Myocyte (in vitro differentiated cells): Measurements from ENCODE around the gene MEF2C. TPM values are rescaled to one million over a fixed set of nuclear protein-coding genes. Genes with fewer than 3 reads are reported as not detected.
"Not testable (repeated sequence)": the region's sequence is repeated elsewhere in the genome, so short reads cannot be mapped to it uniquely, and the experiment has no call there.

Source experiments
- DNase-seq: peaks from one replicate; pipeline ENCODE4 v3.0.0-alpha.2; 2012; ENCODE audit warnings: low read depth
- total RNA-seq: library from RNA; depleted of rRNA; stranded (reverse); fragments of >200 nt; gene quantifications from 2 replicates; pipeline ENCODE4 v1.2.3, GENCODE V29; 2014

The MEF2C gene
- total RNA-seq, 1 donor from 2014 or later, result 364 TPM

DNA sequence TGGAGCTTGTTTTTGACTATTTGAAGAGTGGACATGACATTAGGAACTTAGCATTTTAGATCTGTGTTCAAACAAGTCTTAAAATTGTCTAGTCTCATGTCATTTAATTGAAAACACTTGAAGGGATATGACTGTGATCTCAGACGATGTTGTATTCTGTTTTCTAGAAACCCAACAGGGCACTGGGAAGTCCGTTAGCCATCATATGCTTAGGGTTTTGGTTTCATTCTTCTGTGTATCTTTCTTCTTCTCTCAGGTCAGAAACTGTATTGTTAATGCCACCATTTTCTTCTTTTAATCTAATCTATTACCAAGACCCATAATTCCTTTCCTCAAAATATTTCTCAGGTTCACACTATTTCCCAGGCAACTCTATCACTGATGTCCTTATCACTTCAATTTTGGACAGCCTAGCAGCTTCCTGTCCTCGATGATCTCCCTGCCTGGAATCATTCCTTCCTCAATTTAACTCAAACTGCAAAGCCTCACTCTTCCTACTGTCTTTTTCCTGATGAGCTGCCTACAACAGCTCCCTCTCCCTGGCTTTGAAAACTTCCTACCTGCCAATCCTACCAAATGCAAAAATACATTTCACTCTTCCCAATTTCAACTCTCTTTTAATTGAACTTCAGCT, 77.7 kb downstream of the MEF2C start:
- DNase-seq, result no peak

DNA sequence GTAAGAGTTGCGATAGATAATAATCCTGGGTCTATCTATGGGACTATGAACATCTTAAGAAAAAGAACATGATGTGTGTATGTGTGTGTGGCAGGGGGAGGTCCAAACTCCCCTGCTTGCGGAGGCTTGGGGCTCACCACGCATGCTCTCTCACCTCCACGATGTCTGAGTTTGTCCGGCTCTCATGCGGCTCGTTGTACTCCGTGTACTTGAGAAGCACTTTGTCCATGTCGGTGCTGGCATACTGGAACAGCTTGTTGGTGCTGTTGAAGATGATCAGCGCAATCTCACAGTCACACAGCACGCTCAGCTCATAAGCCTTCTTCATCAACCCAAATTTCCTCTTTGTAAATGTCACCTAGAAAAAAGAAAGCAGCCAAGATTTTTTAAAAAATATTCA, 78.5 kb downstream of the MEF2C start:
- no peak for DNase-seq

DNA sequence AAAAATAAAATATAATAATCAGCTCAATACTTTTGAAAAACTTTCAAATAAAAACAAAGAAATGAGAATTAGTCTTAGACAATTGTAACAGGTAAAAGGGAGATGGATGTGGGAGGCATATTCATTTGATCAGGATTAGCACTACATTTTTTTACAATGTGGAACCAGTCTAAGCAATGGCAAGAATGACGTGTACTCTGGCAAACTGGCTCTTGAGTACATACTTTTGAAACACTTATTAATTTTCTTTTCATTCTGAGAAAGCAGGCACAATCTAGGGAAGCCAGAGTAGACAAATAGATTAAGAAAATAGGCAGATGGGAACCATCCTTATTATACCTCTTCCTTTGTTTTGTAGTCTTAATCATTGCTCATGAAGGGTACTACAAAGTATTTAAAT, 79.7 kb downstream of the MEF2C start:
- DNase-seq, result no peak

DNA sequence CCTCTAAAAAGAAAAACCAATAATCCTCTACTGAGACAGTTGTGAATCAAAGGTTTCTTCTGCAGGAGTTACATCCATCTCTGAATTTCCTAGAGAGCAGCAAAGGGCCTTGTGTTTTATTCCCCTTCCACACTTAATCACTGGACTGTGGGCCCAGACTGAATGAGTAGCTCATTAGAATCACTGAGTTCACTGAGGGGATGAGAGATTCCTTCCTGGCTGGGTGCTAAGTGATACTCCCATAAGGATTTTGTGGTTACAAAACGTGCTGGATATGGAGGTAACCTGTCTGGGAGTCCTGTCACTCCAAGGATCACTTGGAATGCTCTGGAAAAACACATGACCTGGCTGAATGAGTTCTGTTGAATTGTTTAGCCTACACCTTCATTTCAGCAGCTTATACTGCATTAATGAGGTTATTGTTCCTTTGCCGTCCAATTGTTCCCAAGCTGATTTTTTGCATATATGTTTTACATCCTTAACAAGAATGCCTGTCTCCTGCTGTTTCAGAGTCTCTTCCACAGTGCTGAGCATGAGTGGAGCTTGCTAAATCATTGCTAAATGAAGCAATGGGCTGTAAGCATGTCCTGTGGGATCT, 82.9 kb downstream of the MEF2C start:
- no peak for DNase-seq

DNA sequence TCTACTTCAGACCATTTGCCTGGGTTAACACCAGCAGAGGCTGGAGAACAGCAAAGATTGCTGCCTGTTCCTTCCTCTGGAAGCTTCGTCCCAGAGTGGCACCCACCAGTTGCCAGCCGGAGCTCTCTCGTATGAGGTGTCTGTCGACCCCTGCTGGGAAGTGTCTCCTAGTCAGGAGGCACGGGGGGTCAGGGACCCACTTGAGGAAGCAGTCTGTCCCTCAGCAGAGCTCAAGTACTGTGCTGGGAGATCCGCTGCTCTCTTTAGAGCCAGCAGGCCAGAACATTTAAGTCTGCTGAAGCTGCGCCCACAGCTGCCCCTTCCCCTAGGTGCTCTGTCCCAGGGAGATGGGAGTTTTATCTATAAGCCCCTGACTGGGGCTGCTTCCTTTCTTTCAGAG, 84.1 kb downstream of the MEF2C start:
- not testable (repeated sequence) for DNase-seq

DNA sequence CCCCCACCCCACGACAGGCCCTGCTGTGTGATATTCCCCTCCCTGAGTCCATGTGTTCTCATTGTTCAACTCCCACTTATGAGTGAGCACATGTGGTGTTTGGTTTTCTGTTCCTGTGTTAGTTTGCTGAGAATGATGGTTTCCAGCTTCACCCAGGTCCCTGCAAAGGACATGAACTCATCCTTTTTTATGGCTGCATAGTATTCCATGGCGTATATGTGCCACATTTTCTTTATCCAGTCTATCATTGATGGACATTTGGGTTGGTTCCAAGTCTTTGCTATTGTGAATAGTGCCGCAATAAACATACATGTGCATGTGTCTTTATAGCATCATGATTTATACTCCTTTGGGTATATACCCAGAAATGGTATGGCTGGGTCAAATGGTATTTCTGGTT, 89.2 kb downstream of the MEF2C start:
- not testable (repeated sequence) for DNase-seq

DNA sequence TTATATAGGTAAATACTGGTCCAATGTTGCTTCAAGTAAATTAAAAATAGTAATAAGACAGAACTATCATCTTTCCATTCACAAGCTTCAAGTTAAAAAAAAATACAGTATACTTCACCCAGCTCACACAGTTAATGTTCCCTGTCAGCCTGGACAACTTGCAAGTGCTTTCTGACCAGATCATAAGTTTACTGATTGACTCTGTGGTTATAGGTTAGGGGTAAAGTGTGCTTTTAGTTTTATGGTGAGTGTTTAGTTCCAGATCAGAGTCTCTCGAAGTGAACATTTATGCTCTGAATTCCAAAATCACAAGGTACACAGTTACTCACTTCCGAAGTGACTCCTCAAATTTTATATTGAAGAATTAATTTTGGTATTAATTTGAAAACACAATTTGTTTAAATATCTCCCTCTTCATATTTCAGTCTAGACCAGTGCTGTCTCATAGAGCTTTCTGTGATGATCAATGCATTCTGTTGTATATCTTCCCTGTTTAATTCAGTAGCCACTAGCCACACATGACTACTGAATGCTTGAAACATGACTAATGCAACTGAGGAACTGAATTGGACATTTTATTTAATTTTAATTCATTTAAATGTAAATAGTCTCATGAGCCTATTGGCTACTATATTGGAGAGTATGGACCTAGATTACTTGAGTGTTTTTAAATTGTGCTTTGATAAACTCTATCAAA, 90.7 kb downstream of the MEF2C start:
- DNase-seq, result no peak

DNA sequence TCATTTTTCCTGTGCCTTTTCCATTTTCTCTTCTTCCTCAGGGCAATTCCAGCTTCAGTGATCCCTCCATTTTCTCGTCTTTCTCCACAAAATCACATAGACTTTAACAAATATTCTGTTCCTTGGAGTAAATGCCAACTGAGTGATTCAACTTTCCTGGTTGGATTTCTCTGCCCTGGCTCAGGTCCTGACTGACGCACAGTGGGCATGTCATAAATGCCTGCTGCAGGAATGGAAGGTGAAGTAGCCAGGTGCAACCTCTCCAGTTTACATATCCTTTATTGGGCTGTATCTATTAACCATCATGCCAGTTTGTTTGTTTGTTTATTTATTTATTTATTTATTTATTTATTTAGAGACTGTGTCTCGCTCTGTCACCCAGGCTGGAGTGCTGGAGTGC, 95.1 kb downstream of the MEF2C start:
- DNase-seq, result no peak

DNA sequence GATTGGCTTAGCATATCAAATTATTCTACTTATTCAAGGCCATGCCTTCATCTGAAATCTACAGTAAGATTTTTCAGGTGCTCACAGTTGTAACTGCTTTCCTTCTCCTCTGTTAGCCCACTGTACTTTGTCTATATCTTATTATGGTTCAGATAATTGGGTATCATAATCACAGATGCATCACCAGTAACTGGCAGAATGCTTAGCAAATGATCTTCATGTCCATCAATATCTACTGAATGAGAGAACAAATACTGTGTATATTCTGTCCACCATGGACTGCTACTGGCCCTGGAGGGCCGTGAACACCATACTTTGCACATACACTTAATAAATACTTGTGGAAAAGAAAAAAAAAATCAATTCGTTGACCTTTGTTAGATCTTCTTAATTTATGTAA, 96.2 kb downstream of the MEF2C start:
- no peak for DNase-seq

DNA sequence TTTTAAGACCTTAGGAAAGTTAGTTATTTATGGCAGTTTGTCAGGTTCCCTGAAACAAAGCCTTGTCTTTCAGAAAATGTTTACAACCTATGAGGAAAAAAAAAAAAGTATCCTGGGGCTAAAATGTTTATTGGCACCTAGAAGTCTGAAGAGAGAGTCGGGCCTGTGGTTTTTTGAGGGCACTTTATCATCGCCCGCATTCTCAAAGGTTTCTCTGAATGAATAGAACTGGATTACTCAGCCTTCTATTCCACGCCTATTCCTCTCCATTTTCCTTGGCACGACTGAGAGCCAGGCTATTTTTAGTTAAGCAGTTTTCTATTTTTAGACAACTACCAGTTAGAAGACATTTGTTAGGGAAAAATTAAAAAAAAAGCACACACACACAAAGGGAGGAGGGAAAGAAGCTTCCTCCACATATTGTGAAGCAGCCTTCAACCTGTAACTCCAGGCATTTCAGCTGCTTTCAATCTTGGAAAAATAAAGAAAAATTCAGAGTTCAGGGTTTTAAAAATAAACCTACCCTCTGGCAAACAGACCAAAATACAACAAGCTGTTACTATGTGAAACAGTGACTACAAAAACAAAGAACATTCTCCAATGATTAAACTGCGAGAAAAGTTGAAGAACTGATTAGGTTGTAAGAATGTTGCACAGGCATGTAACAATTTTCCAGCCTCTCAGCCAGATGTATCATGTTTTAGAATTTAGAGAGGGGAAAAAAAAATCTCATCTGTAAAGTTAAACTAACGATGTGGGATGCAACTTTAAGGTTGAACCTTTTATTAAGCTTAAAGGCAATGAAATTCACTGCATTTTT, 97.0 kb downstream of the MEF2C start:
- peak; percentile 94 for DNase-seq

DNA sequence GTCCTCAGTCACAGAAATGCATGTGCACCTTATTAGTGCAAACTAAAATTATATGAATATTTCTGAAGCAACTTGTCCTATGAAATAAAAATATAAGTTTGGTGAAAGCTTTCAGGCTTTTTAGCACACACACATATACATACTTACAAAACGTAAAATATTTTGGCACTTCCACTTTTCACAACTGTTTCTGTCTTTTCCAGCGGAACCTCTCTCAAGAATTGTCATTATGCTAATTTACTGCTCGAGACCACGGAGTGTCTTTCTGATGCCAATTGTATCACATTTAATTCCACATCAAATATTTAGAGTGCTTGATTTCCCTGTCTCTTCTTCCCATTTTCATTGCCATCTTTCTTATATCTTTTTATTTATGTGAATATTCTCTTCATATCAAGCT, 100.4 kb downstream of the MEF2C start:
- DNase-seq, result no peak

DNA sequence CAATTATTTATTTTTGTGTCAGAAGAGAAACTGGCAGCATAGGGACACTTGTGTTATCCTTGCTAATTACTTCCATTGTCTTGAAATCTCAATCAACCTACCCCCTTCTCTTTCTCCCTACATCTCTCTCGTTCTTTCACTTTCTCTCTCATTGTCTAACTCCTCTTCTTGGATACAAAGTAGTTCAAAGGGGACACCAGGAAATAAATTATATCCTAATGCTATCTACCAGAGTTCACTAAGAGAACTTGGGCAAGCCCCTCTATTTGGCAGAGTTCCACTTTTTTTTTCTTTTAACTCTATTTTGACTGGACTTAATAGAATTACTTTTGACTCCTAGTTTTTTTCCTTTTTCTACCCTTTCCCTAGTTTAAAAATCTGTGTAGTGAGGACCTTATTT, 102.2 kb downstream of the MEF2C start:
- DNase-seq, result no peak

DNA sequence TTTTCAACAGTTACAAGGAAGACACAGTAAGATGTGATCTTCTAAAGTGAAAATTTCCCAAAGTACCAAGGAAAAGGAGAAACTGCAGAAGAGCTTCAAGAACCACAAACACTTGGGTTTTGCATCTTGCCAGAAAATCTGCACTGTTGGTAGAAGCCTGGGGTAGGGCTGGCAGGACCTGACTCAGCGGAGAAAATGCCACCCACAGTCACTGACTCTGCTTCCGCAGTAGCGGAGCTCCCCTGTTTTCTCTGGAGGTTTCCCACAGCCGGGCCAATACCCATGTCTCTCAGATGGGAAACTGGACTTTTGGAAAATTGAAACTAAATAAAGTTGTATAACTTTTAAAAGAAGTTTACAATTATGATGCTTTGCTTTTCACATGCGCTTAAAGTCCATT, 104.2 kb downstream of the MEF2C start:
- DNase-seq, result no peak

DNA sequence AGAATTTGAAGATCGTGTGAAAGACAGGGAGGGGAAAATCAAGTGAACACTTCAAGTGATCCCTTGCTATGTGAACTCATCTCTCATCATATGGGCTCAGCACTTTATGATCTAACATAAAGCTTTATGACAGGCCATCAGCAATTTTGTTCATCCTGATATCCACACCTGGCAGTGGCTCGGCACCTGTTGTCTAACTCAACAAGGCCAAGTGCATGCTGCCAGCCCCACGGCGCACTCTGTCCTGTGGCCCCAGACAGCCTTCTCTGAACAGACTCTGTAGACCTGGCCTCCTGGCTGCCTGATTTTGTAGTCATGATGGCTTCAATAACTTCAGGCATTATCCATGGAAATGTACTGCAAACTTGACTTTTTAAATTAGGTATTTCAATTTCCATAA, 106.3 kb downstream of the MEF2C start:
- DNase-seq, result no peak

DNA sequence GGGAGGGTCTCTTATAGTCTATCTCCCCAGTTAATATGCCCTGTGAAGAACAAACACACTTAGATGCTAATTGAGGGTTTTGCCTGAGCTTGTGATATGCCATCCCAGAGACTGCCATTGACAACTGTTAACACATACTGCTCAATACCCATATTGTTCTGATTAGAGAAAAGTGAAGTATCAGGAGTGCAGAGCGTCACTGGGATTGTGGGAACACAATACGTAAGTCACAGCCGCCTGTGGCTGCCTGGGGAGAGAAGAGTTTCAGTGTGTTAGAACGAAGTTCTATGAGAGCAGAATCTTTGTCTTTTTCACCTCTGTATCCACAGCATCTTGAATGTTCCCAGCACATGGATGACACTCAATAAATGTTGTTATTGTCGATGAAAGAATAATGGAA, 110.2 kb downstream of the MEF2C start:
- DNase-seq, result no peak

DNA sequence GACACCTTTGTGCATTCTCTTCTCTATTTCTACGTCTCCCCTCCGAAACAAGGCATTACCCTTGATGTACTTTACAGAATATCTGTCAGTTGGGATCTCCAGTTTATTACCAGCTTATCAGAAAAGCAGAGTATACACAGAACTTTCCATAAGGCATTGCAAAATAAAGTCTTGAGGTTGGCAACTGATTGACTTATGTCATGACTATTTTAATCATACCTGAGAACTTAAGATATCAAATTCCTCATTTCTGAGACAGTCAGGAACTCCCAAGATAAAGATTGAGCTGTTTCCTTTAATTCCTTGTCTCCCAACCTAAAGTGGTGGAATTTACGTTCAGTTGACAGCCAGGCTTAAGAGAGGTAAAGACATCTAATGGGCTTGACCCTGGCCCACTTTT, 110.9 kb downstream of the MEF2C start:
- DNase-seq, result no peak

DNA sequence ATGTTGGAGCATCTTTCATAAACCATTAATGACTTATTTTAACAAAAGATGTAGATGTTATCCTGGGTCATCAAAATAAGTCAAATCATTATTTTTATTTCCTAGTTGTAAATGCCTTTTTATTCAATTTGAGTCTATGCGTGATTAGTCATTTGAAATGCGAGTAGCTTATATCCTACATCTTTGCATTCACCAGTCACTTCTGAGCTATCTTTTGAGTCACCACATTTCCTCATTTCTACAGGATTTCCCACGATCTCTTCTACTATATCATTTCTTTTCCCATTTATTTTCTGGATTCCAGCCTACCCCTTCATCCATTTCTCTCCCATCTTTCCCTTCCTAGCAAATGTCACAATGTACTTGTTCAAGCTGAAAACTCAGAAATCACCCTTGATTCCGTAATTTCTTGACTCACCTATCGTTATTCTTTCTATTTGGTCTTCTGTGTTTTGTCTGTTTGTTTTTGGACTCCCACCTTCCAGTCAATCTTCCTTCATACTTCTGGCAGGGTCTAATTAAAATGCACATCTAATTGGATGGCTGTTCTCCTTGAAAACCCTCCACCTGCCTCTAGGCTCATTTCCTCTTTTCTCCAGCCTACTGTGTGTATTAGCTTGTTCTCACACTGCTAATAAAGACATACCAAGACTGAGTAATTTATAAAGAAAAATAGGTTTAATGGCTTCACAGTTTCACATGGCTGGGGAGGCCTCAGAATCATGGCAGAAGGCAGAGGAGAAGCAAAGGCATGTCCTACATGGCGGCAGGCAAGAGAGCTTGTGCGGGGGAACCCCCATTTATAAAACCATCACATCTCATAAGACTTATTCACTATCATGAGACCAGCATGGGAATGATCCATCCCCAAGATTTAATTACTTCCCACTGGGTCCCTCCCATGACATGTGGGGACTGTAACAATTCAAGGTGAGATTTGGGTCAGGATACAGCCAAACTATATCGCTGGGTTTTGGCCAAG, 112.4 kb downstream of the MEF2C start:
- no peak for DNase-seq

DNA sequence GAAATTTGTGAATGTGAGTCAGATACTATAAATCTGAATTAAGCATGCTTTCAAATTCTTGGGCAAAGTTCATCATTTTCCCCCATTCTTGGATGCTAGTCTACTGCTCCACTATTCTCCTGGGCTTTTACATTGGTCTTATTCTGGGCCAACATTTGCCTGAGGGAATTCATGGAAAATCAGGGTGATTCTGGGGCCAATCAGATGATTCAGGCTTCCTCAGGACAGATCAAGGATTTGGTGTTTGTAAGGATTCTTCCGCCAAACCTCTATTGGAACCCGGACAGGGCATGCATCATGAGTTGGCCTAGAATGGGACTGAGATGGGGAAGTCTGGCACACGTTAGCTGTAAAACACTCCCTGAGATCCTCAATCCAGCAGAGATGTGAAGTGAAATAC, 113.8 kb downstream of the MEF2C start:
- no peak for DNase-seq

DNA sequence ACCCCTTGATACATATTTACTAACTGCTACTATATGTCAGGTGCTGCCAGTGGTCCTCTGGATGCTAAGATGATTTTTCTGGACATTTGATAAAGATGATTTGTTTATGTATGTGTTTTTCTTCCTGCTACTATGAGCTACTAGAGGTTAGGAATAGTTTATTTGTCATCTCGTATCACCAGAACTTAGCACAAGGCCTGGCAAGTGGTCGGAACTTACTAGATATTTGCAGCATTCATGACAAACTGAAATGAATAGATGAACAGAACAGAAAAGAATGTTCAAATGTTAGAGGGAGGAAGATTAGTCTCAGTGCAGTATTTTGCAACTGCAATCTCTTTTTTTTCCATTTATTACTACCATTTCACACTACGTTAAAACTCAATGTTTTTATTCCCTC, 114.6 kb downstream of the MEF2C start:
- DNase-seq, result no peak

DNA sequence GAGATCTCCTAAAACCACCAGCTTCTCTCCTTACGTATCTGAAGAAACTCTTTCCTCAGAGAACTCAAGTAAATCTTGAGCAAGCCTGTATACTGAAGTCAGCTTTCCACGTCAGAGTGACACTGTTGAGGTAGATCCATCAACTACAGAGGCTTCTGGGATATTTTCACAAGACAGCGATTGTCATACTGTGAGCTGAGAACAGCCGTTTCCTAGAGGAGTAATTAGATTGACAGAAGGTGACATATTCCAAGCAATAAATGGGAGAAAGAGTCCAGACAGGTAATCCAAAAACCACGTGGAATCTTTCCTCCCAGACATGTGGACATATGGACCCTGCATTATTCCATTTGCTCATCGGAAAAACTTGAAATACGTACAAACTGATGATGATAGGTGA, 117.2 kb downstream of the MEF2C start:
- no peak for DNase-seq

DNA sequence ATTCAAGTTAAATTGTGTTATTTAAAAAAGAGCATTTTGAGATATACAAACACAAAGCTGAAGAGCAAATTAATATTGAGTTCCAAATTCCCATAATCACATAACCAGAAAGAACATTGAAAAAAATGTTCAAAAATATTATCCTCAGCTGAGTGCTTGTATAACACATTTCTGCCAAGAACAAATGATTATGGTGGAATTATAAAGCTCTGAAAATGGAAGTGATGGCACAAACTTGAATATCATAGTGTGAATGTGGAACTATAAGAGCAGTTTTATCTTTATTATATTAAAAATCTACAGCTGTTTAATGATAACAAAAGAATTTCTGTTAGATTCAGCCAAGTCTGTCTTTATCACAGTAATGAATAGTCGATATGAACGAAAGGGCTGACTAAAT, 117.8 kb downstream of the MEF2C start:
- no peak for DNase-seq
